Bronchus fibroblast of lung (primary cell): Measurements from ENCODE around the gene HEYL. TPM values are rescaled to one million over a fixed set of nuclear protein-coding genes. Genes with fewer than 3 reads are reported as not detected.

Source experiments
- total RNA-seq: library from RNA; depleted of rRNA; stranded (reverse); fragments of >200 nt; gene quantifications from 2 replicates; pipeline ENCODE4 v1.2.3, GENCODE V29; 2015

HEYL gene
- under 0.01 TPM in 1 of 2 replicates, not detected in the other for total RNA-seq

GRCh38 chr1:39639305-39640130 is at the start of gene HEYL:
TSS of gene HEYL (minus strand) at chr1:39639643. CDS start at chr1:39639625, 18 bp downstream.

GRCh38 chr1:39671793-39672550 is 32.5 kb upstream of the HEYL start, which contains the start of gene NT5C1A:
TSS of gene NT5C1A (minus strand) at chr1:39672107. CDS start at chr1:39672038, 69 bp downstream.

Other genes starting within 250 kb of the HEYL start
- gene BMP8A, start 148.0 kb downstream of the HEYL start, total RNA-seq = not detected in 2 replicates
- gene PABPC4, start 62.9 kb downstream of the HEYL start, total RNA-seq = 174 and 187 TPM in 2 replicates
- gene NT5C1A, start 32.5 kb upstream of the HEYL start, total RNA-seq = not detected in 2 replicates
- gene HPCAL4, start 51.8 kb upstream of the HEYL start, total RNA-seq = not detected in 2 replicates
- gene PPIE, start 99.2 kb upstream of the HEYL start, total RNA-seq = 41.8 and 43.2 TPM in 2 replicates
- gene OXCT2, start 131.7 kb upstream of the HEYL start, total RNA-seq = 1.5 and 1.6 TPM in 2 replicates
- gene BMP8B, start 149.2 kb upstream of the HEYL start, total RNA-seq = not detected in 2 replicates
- gene TRIT1, start 243.9 kb upstream of the HEYL start, total RNA-seq = 15.0 and 16.6 TPM in 2 replicates